ENCODE data around the gene SLC35E3.

- no peak for TF ChIP-seq POLR2A (IDR thresholded peaks at IDR 0.05; ENCODE audit: low read depth, low read length)
- TF ChIP-seq POLR2AphosphoS5 (IDR thresholded peaks at IDR 0.05; ENCODE audit: low read depth, low read length), result no peak
- TF ChIP-seq TAF1 (IDR thresholded peaks at IDR 0.05; ENCODE audit: borderline replicate concordance, low read depth, low read length), result no peak
Measured at GRCh38 chr12:68776976-68777610, 31.1 kb downstream of the SLC35E3 start.

Data from GM12892 (cell line).